HG03460 (cell line): ENCODE measurements around the gene EVA1A.

ENCODE experiments used
- ATAC-seq: cut with Tn5 transposase; IDR thresholded peaks from one replicate; pipeline ENCODE4 v1.9.1; 2021; ENCODE audit not compliant: unreplicated experiment

EVA1A gene

DNA sequence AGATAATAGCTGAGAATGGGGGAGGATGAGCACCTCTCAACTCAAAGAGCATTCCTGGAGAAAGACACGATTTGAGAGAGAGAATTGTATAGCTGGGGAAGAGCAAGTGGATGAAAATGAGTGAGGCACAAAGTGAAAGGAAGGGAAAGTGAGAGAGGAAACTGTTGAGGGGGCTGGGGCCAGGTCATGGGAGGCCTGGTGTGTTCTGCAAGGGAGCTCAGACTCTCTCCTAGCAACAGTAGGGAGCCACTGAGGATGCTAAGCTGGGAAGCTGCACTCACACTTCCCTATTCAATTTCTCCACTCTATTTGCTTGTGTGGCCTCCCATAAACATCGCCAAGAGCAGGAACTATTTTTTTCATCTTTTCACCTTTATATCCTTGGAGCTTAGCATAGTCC is 14.8 kb downstream of the EVA1A start:
- ATAC-seq, result no peak

DNA sequence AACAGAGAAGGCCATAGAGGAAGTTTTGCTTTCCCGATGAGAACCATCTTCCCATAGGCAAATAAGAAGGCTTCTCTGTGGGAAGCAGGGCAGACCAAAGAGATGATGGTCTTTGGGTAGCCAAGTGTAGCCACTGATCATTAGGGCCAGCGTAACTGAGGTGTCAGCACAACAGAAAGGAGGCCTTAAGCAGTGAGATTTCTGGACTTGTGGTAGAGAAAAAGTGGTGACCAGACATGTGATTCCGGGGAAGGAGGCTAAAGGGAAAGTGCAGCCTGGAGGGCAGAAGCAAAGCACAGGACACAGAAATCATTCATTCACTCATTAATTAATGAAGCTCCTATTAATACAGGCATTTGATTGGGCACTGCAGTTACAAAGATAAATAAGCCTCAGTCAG is 15.4 kb downstream of the EVA1A start:
- ATAC-seq, result no peak

DNA sequence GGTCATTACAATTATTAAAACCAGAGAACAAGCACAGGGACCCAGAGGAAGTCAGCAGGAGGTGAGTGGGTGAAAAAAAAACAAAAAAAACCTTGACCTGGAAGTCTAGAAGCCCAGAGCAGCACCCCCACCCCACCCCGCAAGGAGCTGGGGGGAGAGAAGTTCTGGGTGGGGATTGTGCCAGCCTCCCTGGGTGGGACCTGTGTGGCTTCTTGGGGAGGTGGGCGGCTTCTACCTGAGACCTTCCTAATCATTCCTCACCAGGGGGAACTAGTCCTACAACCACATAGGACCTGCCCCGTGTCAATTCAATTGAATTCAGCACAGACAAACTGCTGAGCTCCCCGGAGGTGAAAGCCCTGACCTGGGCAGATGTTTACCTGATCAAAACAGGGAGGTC is 17.3 kb downstream of the EVA1A start:
- ATAC-seq, result no peak

DNA sequence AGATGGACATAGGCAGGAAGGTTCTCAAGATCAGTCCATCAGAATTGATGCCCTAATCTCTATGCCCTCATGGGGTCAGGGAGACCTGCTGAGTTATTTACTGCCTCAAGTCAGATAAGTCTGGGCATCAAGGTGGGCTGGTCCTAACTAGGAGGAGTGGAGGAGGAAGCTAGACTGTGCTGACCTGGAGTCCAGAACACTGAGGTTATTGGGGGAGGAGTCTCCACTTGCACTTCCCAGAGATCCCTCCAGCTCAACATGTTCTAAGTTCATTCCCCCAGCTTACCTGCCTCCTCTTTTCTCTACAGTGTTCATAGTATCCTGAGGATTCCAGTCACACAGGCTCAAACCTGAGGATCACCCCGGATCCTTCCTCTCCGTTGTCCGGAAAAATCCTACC is 19.3 kb downstream of the EVA1A start:
- ATAC-seq, result no peak

DNA sequence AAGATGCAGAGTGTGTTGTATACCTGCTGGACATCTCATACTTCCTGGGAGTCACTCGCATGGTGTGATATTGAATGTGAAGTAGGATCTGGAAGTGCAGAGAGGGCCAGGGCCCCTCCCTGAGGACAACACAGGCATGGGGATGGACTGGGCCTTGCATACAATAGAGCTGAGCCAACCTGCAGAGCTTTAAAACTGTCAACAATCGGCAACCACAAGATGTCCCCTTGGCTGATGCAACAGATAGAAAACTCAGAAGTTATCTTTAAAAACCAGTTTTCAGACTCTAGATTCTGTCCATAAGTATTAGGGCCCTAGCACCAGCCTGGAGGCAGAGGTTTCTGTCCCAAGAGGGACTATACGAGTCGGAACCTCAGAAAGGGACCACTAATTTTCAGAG is 19.7 kb downstream of the EVA1A start:
- no peak for ATAC-seq

DNA sequence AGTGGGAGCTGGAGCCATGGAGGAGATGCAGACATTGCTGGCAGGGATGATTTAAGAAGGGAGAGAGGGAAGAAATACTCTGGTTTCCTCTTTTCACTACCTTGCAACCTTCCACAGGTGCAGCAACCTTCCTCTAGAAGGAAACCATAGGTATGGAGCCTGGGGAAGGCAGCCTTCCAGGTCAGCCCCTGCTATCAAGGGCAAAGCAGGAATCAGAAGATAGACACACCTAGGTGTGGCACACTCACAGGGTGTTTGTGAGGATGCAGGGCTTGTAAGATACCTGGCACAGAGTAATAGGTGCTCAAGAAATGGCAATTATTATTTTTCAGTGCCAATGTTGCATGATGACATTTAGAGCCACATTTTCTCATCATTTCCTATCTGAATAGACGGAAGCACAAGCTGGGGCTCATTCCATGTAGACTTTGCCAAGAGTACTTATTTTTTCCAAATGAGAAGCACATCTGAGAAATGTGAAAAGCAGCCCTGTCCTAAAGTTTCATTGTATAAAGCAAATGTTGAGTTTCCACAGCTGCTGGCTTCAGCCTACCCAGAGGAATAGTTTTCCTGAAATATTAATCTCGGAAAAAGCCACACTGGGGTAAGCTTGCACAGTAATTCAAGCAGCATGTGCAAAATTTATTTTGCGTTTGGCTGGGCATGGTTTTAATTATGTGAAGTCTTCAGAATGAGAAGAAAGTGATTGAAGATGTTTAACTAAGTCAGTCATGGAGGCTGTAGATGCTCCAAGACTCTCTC is 20.6 kb downstream of the EVA1A start:
- ATAC-seq, result no peak

DNA sequence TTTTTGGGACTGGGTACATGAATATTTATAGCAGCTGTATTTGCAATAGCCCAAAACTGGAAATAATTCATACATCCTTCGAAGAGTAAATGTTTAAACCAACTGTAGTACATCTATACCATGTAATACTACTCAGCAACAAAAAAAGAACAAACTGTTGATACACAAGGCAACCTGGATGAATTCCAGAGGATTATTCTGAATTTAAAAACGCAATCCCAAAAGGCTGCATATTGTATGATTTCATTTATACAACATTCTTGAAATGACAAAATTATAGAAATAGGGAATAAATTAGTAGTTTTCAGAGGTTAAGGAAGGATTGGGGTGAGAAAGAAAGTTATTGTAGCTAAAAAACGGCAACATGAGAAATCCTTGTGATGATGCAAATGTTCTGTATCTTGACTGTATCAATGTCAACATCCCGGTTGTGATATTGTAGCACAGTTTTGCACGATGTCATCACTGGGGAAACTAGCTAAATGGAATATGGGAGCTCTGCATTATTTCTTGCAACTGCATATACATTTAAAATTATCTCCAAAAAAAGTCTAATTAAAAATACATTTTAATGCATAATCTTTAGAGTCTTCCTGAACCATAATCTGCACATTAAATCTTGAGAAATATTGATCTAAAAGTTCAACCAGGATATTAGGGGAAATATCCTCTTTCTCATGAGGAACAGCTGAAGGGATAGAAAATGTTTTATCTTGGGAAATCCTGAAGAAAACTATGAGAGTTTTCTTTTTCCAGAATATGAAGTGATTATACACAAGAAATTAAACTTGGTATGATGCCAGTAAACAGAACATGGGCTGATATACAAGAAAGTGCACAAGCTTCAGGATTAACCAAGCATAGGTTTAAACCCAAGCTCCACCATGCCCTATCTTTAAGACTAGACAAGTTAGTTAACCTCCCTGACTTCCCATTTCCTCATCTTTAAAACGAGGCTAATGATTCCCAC is 21.9 kb downstream of the EVA1A start:
- ATAC-seq, result no peak

DNA sequence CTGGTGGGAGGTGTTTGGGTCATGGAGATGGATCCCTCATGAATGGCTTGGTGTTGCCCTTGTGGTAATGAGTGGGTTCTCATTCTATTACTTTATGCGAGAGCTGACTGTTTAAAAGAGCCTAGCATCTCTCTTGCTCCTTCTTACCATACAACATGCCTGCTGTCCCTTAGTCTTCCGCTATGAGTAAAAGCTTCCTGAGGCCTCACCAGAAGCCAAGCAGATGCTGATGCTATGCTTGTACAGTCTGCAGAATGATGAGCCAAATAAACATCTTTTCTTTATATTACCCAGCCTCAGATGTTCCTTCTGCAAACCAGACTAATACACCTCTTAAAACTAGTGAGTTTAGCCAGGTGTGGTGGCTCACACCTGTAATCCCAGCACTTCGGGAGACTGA is 23.1 kb downstream of the EVA1A start:
- no peak for ATAC-seq

DNA sequence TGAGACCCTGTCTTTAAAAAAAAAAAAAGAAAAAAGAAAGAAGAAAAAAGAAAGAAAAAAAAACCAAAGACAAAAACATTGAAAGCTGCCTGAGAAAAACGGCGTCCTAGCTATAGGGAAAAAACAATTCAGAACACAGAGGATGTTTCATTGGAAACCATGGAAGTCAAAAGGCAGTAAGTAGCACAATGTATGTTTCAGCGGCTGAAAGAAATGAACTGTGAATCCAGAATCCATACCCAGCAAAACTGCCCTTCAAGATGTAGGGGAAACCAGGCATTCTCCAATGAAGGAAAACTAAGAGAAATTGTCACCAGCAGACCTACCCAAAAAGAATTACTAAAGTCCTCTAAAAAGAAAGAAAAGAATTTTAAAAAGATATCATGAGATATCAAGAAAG is 27.6 kb downstream of the EVA1A start:
- no peak for ATAC-seq

DNA sequence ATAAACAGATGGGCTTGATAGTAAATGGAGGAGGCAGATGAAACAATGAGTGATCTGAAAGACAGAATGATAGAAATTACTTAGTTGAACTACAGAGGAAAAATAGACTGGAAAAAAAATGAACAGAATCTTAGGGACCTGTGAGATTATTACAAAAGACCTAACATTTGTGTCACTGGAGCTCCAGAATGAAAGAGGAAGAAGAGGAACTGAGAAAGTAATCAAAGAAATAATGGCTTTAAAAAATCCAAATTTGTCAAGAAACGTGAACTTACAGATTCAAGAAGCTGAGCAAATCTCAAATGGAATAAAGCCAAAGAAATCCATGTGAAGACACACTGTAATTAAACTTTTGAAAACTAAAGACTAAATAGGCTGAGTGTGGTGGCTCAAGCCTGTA is 28.3 kb downstream of the EVA1A start:
- ATAC-seq, result no peak

DNA sequence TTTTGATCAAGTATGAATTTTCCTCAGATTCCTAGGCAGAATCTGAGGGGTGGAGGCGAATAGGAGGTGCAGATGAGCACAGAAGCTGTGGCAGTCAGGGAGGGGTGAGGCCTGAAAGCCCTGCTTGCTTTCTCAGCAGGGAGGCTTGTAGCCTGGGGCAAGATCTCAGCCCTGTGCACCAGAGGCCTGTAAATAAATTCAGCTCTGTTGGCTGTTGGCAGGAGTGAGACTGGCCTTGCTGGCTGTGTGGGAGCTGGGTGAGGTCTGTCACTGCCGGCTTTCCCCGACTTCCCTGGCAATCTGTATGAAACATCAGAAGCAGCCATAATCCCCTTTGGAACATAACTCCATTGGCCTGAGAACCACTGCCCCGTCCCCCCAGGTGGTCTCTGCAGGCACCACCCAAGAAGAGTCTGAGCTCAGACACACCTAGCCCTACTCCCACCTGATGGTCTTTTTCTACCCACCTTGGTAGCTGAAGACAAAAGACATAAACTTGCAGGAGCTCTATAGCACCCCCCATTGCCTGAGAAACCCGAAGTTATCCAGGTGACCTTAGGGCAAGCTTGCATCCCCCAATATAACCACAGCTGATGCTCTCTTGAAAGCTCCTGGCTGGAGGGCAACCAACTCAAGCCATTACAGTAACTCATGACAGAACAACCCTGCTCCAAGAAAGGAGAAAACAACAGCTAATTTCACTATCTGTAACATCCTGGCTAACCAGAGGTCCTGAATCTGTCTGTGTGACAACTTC is 32.3 kb downstream of the EVA1A start:
- no peak for ATAC-seq

DNA sequence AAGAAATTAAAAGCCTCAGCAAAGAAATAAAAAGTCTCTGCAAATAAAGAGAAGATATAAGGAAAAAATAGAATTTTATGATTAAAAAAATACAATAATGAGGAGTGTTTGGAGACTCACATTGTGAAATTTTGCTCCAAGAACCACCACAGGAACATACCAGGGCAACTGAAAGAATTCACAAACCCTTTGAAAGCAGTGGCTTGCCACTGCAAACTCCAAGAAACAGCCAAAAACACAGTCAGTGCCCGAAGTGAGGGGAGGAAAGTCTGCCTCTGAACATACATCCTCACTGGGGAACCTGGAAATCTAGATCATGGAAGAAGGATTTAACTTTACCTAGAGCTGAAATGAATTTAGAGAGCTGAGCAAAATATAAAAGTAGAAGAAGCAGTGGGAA is 33.1 kb downstream of the EVA1A start:
- ATAC-seq, result no peak

DNA sequence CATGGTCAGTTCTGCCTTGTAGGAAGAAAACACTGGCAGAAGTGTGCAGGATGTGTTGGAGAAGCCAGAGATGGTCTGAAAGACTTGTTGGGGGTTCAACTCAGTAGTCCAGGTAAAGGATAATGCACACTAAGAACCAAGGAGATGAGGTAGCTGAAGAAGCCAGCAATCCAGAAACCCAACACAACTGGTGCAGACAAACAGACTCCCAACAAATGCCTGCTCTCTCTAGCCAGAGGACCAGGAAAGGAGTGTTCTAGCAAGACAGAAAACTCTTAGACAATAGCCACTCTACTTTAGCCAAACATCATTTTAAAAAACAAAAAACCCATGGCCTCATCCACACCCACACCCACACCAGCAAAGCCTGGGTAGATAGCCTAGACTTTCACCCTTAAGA is 33.9 kb downstream of the EVA1A start:
- ATAC-seq, result no peak

DNA sequence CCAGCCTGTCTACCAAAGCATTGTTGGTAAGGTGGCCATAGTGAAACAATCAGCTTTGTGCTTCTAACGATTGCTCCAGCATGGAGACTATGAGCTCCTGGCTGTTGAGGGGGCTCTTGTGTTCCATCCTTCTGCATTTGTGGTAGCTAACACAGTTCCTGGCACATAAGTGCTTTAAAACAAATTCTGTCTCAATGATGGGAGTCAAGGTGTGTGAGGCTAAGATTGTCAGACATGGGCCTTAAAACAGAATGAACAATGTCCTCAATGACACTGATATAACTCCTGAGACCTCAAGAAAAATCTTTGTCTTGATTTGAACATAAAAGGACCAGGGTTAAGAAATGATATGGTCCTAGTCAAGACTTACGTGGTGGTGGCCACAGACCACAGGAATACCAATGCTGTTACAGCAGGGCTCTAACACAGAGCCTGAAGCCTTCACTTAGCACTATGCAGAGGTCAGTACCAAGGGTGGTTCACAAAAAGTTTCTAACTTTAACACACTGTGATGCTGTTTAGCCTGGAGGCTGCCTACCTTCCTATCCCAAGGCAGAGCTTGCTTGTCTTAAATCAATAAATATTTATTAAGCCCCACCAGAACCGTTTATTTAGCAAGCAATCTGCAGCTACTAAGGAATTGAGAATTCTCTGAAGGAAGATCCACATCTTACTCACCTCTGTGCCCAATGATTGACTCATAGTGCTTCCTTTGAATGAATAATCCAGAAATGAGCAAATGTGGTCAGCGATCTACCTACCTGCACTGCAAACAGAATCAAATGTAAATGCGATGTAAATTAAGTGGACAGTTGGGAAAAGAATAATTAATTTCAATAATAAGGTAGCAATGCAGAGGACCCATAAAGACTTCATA is 35.1 kb downstream of the EVA1A start:
- ATAC-seq, result no peak

DNA sequence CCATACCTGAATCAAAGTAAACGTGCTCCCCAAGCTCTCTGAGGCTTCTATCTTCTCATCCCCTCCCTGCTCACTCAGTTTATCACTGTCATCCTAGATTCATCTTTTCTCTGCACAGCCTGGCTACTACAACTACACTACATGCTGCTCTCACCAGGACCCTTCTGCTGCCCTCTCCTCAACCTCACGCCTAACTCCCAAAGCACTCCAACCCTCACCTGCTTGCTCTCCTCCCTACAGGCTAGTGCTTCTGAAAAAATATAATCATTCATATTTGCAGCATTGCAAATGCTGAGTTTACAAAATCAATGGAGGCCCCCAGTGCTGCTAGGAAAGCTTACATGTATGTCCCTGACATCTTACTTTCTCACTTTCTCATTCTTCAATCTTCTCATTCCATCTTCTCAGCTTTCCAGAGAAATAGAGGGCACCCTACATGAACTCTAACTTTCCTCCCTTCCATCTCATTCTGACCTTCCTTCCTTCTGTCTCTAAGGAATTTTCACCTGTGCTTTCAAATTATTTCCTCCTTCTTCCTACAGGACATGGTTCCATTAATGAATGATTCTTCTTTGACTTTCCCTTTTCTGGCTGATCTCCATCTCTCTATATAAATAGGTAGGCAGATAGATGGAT is 36.3 kb downstream of the EVA1A start:
- ATAC-seq, result no peak

DNA sequence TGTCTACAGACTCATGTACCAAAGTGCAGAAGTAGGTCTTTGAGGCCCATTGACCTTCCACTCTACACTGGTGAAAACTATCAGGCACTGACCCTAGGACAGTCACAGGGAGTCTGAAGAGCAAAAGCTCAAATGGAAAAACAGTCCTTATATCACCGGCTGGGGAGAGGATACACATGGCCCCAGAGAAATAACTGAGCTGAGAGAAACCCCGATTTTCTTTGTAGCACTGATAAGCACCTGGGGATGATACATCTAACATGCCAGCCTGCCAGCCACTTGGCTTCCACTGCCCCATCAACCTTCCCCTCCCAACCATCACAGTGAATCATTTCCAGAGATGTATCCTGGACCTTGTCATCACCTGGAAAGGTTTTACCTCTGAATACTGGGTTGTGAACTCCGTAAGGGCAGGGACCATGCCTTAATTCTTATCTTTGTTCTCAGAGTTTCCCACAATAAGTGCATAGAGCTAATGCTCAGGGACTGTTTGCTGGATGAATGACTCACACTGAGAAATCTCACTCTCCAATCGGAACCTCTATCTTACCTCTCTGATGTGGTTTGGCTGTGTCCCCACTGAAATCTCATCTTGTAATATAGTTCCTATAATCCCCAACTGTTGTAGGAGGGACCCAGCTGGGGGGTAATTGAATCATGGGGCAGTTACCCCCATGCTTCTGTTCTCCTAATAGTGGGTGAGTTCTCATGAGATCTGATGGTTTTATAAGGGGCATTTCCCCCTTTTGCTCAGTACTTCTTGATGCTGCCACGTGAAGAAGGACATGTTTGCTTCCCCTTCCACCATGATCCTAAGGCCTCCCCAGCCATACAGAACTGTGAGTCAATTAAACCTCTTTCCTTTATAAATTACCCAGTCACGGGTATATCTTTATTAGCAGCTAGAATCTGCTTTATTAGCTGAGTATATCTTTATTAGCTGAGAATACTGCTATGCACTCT is 37.1 kb downstream of the EVA1A start:
- peak; percentile 65 for ATAC-seq

DNA sequence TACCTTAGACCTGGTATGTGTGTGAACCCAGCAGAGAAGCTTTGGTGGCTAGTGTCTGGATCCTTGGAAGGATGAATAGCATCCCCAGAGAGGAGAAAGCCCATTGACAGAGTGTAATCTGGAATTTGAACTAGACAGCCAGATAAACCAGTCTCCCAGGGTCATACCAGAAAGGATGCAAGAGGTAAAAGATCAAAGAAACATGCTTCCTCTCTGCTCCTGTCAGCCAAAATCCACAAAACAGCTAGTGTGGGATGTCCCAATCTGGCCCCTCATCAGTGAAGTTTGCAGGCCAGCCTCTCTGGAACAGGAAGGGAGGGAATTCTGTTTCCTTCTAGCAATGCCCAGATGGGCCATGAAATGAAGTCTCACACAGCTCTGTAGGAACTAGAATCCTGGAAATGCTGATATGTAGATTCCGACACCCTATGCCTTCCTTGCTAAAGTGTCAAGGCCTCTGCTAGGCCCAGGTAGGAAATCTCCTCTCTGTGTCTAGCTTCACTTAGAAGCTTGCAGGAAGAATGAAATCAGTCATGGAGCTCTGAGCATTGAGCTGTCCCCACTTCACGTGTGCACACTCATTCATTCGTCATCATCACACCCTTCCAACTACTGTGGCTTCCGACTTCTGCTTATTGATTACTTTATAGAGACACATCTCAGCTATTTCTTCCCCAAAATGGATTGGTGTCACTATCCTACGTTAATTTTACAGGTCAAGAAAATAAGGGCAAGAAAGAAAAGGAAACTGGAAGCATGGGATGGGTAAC is 38.0 kb downstream of the EVA1A start:
- ATAC-seq, result no peak

DNA sequence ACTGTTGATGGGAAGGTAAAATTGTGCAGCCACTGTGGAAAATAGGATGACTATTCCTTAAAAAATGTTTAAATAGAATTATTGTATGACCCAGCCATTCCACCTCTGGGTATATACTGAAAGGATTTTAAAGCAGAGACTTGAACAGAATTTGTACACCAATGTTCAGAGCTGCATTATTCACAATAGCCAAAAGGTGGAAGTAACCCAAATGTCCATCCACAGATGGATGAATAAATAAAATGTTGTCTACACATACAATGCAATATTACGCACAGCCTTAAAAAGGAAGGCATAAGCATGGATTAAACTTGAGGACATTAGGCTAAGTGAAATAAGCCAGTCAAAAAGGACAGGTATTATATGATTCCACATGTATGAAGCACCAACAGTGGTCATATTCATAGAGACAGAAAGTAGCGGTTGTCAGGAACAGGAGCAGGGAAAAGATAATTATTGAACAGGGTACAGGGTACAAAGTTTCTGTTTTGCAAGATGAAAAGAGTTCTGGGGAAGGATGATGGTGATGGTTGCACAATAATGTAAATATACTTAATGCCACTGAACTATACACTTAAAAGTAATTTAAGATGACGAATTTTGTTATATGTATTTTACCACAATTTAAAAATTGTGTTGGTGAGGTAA is 39.4 kb downstream of the EVA1A start:
- no peak for ATAC-seq
